BE2C (cell line): ENCODE results near the gene HOXB7.

Experiments
- DNase-seq: peaks from one replicate; pipeline ENCODE4 v3.0.0-alpha.2; 2020
- H3K27me3 ChIP-seq: fragments of 250-450 bp; sonication (Bioruptor Pico); 2 replicates; pipeline ENCODE4 v1.5.1; 2020; ENCODE audit warnings: mild to moderate bottlenecking
- H3K36me3 ChIP-seq: fragments of 250-450 bp; sonication (Bioruptor Pico); 2 replicates; pipeline ENCODE4 v1.5.1; 2020; ENCODE audit warnings: mild to moderate bottlenecking
- H3K4me1 ChIP-seq: fragments of 250-450 bp; sonication (Bioruptor Pico); 2 replicates; pipeline ENCODE4 v1.5.1; 2020
- H3K4me3 ChIP-seq: 2 replicates; pipeline ENCODE4 v1.5.1; 2011; ENCODE audit warnings: low read depth, low read length
- H3K9me3 ChIP-seq: fragments of 250-450 bp; sonication (Bioruptor Pico); 2 replicates; pipeline ENCODE4 v1.5.1; 2020
- CTCF ChIP-seq: IDR thresholded peaks from 2 replicates; pipeline ENCODE4 v1.5.1; 2012; ENCODE audit warnings: mild to moderate bottlenecking, low read depth, low read length

HOXB7 gene

GRCh38 chr17:48578616-48579470, 32.0 kb downstream of the HOXB7 start:
- H3K4me1 ChIP-seq, result no peaks in the 10 kb centered on the region
- H3K9me3 ChIP-seq, result no peaks in the 10 kb centered on the region
- no peak for DNase-seq
- H3K4me3 ChIP-seq, result no peak overlapping the region
- no peak for TF ChIP-seq CTCF
- H3K27me3 ChIP-seq, result peaks cover 96% of the 10 kb centered on the region
- no peaks in the 10 kb centered on the region for H3K36me3 ChIP-seq

- Histone ChIP-seq H3K4me3 (no peak within 1 kb of the TSS), H3K4me1 (no peaks in the 10 kb centered on the region), H3K27me3 (peaks cover 96% of the 10 kb centered on the region), H3K36me3 (no peaks in the 10 kb centered on the region), H3K9me3 (no peaks in the 10 kb centered on the region)
- no peak for TF ChIP-seq CTCF
- DNase-seq, result no peak
These were observed 32.7 kb downstream of the HOXB7 start, which contains the start of gene HOXB4 for GRCh38 chr17:48577946-48578615. HOXB4 (minus strand) TSS chr17:48578350; CDS start chr17:48578319, 31 bp downstream.

- H3K4me1 ChIP-seq, result no peaks in the 10 kb centered on the region
- H3K9me3 ChIP-seq, result no peaks in the 10 kb centered on the region
- no peak overlapping the region for H3K4me3 ChIP-seq
- no peak for DNase-seq
- H3K27me3 ChIP-seq, result peaks cover 96% of the 10 kb centered on the region
- TF ChIP-seq CTCF, result no peak
- H3K36me3 ChIP-seq, result no peaks in the 10 kb centered on the region
These were observed 33.4 kb downstream of the HOXB7 start for GRCh38 chr17:48577330-48577945.

- H3K27me3 ChIP-seq, result peaks cover 96% of the 10 kb centered on the region
- TF ChIP-seq CTCF, result no peak
- no peaks in the 10 kb centered on the region for H3K4me1 ChIP-seq
- no peaks in the 10 kb centered on the region for H3K9me3 ChIP-seq
- H3K4me3 ChIP-seq, result no peak overlapping the region
- DNase-seq, result no peak
- no peaks in the 10 kb centered on the region for H3K36me3 ChIP-seq
These were observed 34.1 kb downstream of the HOXB7 start for GRCh38 chr17:48576479-48577309.

GRCh38 chr17:48575673-48576478, 34.9 kb downstream of the HOXB7 start:
- no peaks in the 10 kb centered on the region for H3K4me1 ChIP-seq
- H3K36me3 ChIP-seq, result no peaks in the 10 kb centered on the region
- H3K27me3 ChIP-seq, result peaks cover 96% of the 10 kb centered on the region
- DNase-seq, result no peak
- H3K4me3 ChIP-seq, result no peak overlapping the region
- TF ChIP-seq CTCF, result no peak
- H3K9me3 ChIP-seq, result no peaks in the 10 kb centered on the region
